Naive thymus-derived CD4-positive, alpha-beta T cell (primary cell): ENCODE results near the gene RPL7A. TPM values are rescaled to one million over a fixed set of nuclear protein-coding genes. Genes with fewer than 3 reads are reported as not detected.
"Not testable (repeated sequence)": the region's sequence is repeated elsewhere in the genome, so short reads cannot be mapped to it uniquely, and the experiment has no call there.

Experiments
- ATAC-seq: fragments of 150-1000 bp; cut with Tn5 transposase; 2 replicates; pipeline ENCODE4 v1.10.0; 2021; ENCODE audit warnings: mild to moderate bottlenecking, moderate library complexity
- CTCF ChIA-PET: fragments of 350-600 bp; sonication (Branson Sonifier 250); formaldehyde crosslinking; loops from one replicate; lab custom pipeline; 2021; ENCODE audit warnings: antibody characterized with exemption; lab: Charles Lee
- POLR2A ChIA-PET: fragments of 350-600 bp; sonication (Branson Sonifier 250); formaldehyde crosslinking; loops from one replicate; lab custom pipeline; 2021; ENCODE audit warnings: antibody characterized with exemption, inconsistent platforms; lab: Charles Lee
- DNase-seq, 9 donors: peaks; one replicate each; pipeline versions ENCODE4 v3.0.0 to v3.0.0-alpha.2; 2020 to 2022; ENCODE audit warnings: mixed read lengths in 1 of 9
- H3K27ac ChIP-seq: one replicate; pipeline ENCODE4 v1.7.0; 2013; ENCODE audit warnings: mild to moderate bottlenecking, low read depth, low read length, moderate library complexity
- H3K27me3 ChIP-seq, 2 donors: one replicate each; pipeline ENCODE4 v1.7.0; 2013; ENCODE audit warnings: low read length in 2 of 2, mild to moderate bottlenecking in 2 of 2, moderate library complexity in 2 of 2; ENCODE audit not compliant: control insufficient read depth in 2 of 2, insufficient read depth in 2 of 2
- H3K36me3 ChIP-seq, 3 experiments: 1 replicate in 2 of 3; 2 replicates in 1 of 3; pipeline ENCODE4 v1.7.0; 2013; ENCODE audit warnings: low read length in 3 of 3, mild to moderate bottlenecking in 3 of 3, moderate library complexity in 1 of 3; ENCODE audit not compliant: insufficient read depth in 3 of 3, control insufficient read depth in 2 of 3
- H3K4me1 ChIP-seq, 2 donors: one replicate each; pipeline ENCODE4 v1.7.0; 2013; ENCODE audit warnings: low read length in 2 of 2, mild to moderate bottlenecking in 2 of 2, moderate library complexity in 1 of 2; ENCODE audit not compliant: control insufficient read depth in 2 of 2, insufficient read depth in 2 of 2
- H3K4me3 ChIP-seq: 2 replicates; pipeline ENCODE4 v1.7.0; 2013; ENCODE audit warnings: mild to moderate bottlenecking, low read length
- H3K9me3 ChIP-seq, 3 experiments: 1 replicate in 2 of 3; 2 replicates in 1 of 3; pipeline ENCODE4 v1.7.0; 2013; ENCODE audit warnings: low read length in 3 of 3; ENCODE audit not compliant: control insufficient read depth in 2 of 3
- H3K27ac Mint-ChIP-seq, 9 donors: one replicate each; pipeline ENCODE4 v1.8.0; 2020 to 2022; ENCODE audit warnings: mixed read lengths in 9 of 9, mild to moderate bottlenecking in 8 of 9, moderate library complexity in 5 of 9, inconsistent platforms in 2 of 9
- H3K27me3 Mint-ChIP-seq, 5 donors: one replicate each; pipeline ENCODE4 v1.8.0; 2021 to 2022; ENCODE audit warnings: mixed read lengths in 5 of 5, mild to moderate bottlenecking in 1 of 5
- H3K36me3 Mint-ChIP-seq, 5 donors: one replicate each; pipeline ENCODE4 v1.8.0; 2020 to 2022; ENCODE audit warnings: mixed read lengths in 5 of 5, mild to moderate bottlenecking in 3 of 5, inconsistent platforms in 1 of 5
- H3K4me1 Mint-ChIP-seq, 7 donors: one replicate each; pipeline ENCODE4 v1.8.0; 2020 to 2022; ENCODE audit warnings: mixed read lengths in 7 of 7, mild to moderate bottlenecking in 3 of 7, inconsistent platforms in 1 of 7
- H3K4me3 Mint-ChIP-seq, 10 donors: one replicate each; pipeline ENCODE4 v1.8.0; 2020 to 2022; ENCODE audit warnings: mild to moderate bottlenecking in 10 of 10, mixed read lengths in 10 of 10, moderate library complexity in 6 of 10, inconsistent platforms in 2 of 10
- H3K9me3 Mint-ChIP-seq, 11 donors: one replicate each; pipeline ENCODE4 v1.8.0; 2020 to 2022; ENCODE audit warnings: mixed read lengths in 11 of 11, mild to moderate bottlenecking in 4 of 11, inconsistent platforms in 1 of 11, moderate library complexity in 1 of 11
- intact Hi-C, 2 donors: fragments of 100-400 bp; cut with micrococcal nuclease; formaldehyde crosslinking; loops; one replicate each; pipeline ENCODE4 v1.15.1; 2023
- polyA plus RNA-seq, 2 donors: library from polyadenylated mRNA; unstranded; fragments of 300-500 nt; fragmentation: Illumina TruSeq; gene quantifications; one replicate each; pipeline ENCODE4 v1.2.3, GENCODE V29; 2021
- total RNA-seq, 6 experiments: library from RNA in 5 of 6; stranded (reverse) in 5 of 6; gene quantifications; 1 replicate in 5 of 6; 2 replicates in 1 of 6; pipeline ENCODE4 v1.2.3 and lab custom pipeline; 2021 to 2026

The RPL7A gene
- total and polyA plus RNA-seq, 7 experiments from 2014 or later: 1,347 to 2,815 (median 2,127) TPM

- H3K4me1 ChIP-seq, H3K27me3 Mint-ChIP-seq, ATAC-seq, H3K4me3 ChIP-seq, H3K27ac Mint-ChIP-seq, H3K36me3 ChIP-seq, POLR2A ChIA-PET, H3K9me3 ChIP-seq, CTCF ChIA-PET, H3K4me1 Mint-ChIP-seq, H3K27me3 ChIP-seq, H3K9me3 Mint-ChIP-seq, intact Hi-C loops, DNase-seq, H3K4me3 Mint-ChIP-seq, H3K36me3 Mint-ChIP-seq, H3K27ac ChIP-seq: not testable (repeated sequence)
Observed at GRCh38 chr9:133317551-133317950, 30.5 kb upstream of the RPL7A start.

DNA sequence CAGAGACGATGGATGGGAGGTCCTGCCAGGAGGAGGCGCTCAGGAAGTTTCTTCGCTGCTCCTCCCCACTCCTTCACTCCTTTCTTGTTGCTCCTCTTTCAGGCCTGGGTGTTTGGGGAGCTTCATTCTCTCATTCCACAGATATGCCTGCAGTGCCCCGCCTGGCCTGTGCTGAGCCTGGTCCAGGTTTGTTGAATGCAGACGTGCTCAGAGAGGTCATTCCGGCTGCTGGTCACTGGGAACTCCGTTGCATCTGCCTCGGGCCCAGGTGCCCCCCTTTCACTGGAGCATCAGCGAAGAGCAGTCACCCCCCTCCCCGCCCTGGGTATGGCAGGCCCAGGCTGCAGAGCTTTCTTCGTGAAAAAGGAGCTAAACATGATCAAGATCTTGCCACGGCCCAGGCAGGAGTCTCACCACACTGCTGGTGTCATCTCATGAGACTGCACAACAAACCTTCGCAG lies 27.6 kb upstream of the RPL7A start:
- Mint-ChIP-seq H3K27me3 (peaks cover 0 to 3% (median 0%) of the 10 kb centered on the region in 5 donors), H3K4me1 (peaks cover 0 to 7% (median 0%) of the 10 kb centered on the region in 7 donors), H3K36me3 (no peaks in the 10 kb centered on the region), H3K9me3 (peaks cover 0 to 2% (median 0%) of the 10 kb centered on the region in 11 donors), H3K27ac (no peak overlapping the region), H3K4me3 (no peak overlapping the region)
- no peaks in the 10 kb centered on the region for H3K4me1 ChIP-seq
- H3K9me3 ChIP-seq: no peaks in the 10 kb centered on the region
- no peaks in the 10 kb centered on the region for H3K36me3 ChIP-seq
- no peak for ATAC-seq
- no peak overlapping the region for H3K4me3 ChIP-seq
- CTCF ChIA-PET: no interaction called here
- H3K27ac ChIP-seq: no peak overlapping the region
- no peaks in the 10 kb centered on the region for H3K27me3 ChIP-seq
- POLR2A ChIA-PET: no interaction called here
- intact Hi-C loops: no loop called here
- DNase-seq: peak in 1 of 9 donors; percentile 15

DNA sequence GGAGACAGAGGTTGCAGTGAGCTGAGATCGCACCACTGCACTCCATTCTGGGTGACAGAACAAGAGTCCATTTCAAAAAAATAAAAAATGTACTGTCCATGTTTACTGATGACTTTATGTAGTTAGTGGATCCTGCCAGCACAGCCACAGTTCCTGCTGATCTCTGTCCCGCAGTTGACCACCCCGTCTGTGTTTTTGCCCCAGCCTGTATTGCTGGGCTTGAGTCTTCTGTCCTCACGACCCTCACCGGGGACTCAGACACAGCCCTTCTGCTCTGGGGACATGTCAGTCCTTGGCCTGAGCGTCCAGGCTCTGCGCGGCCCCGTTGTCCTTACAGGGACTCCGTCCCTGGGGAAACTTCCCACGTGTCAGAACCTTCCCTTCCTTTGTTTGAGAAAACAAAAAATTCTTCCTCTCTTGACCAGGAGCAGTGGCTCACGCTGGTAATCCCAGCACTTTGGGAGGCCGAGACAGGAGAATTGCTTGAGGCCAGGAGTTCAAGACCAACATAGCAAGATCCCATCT lies 26.5 kb upstream of the RPL7A start:
- Mint-ChIP-seq H3K9me3 (no peaks in the 10 kb centered on the region), H3K4me1 (peaks cover 0 to 11% (median 0%) of the 10 kb centered on the region in 7 donors), H3K36me3 (no peaks in the 10 kb centered on the region), H3K4me3 (no peak overlapping the region), H3K27ac (no peak overlapping the region), H3K27me3 (peaks cover 0 to 2% (median 0%) of the 10 kb centered on the region in 5 donors)
- no peaks in the 10 kb centered on the region for H3K36me3 ChIP-seq
- no peak overlapping the region for H3K4me3 ChIP-seq
- peak in 1 of 9 donors; percentile 13 for DNase-seq
- no peaks in the 10 kb centered on the region for H3K27me3 ChIP-seq
- ChIA-PET POLR2A (no interaction called here), CTCF (no interaction called here)
- no peak for ATAC-seq
- intact Hi-C loops: no loop called here
- H3K27ac ChIP-seq: no peak overlapping the region
- H3K4me1 ChIP-seq: no peaks in the 10 kb centered on the region
- no peaks in the 10 kb centered on the region for H3K9me3 ChIP-seq

DNA sequence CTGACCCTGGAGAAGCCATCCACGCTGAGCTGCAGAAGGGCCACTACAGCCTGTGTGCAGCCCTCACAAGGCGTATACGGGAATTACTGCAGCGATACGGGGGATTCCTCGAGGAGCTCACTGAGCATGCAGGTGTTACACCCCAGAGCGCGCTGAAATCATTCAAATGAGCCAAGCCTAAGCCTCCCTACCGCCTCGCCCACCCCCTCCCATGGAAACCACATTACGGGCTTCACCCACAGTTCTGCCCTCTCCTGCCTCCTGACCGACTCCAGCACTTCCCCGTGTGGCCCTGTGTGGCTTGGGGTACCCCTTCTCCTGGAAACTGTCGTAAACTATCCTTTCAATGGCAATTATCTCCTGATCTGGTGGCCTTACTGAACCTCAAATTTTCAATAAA lies 25.3 kb upstream of the RPL7A start:
- Histone ChIP-seq H3K4me3 (no peak overlapping the region), H3K27ac (no peak overlapping the region), H3K9me3 (no peaks in the 10 kb centered on the region), H3K4me1 (no peaks in the 10 kb centered on the region), H3K36me3 (no peaks in the 10 kb centered on the region), H3K27me3 (no peaks in the 10 kb centered on the region)
- Mint-ChIP-seq H3K27me3 (no peaks in the 10 kb centered on the region), H3K27ac (no peak overlapping the region), H3K4me3 (no peak overlapping the region), H3K4me1 (peaks cover 0 to 11% (median 0%) of the 10 kb centered on the region in 7 donors), H3K9me3 (no peaks in the 10 kb centered on the region), H3K36me3 (peaks cover 0 to 3% (median 0%) of the 10 kb centered on the region in 5 donors)
- POLR2A ChIA-PET: no interaction called here
- ATAC-seq: no peak
- no peak for DNase-seq
- CTCF ChIA-PET: no interaction called here
- intact Hi-C loops: no loop called here

DNA sequence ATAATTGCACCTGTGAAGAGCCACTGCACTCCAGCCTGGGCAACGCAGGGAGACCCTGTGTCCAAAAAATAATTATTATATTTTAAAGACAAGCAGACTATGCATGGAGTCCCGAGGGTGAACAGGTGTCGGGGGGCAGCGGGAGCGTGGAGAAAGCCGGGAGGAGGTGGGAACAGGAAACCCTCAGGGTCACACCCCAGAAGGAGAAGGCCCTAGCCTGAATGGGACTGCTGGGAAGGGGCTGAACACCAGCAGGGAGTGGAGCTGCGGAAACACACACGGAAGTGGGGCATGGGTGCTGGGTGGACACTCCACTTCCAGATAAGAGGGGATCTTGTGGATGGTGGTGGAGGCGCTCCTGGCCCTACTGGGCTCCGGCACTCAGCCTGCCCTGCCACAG lies 24.8 kb upstream of the RPL7A start:
- H3K27me3 Mint-ChIP-seq: no peaks in the 10 kb centered on the region
- ChIA-PET POLR2A (no interaction called here), CTCF (no interaction called here)
- no peak for ATAC-seq
- peaks cover 0 to 4% (median 0%) of the 10 kb centered on the region in 5 donors for H3K36me3 Mint-ChIP-seq
- H3K27ac Mint-ChIP-seq: peak overlapping the region in 1 of 9 donors; percentile 28
- no peak overlapping the region for H3K4me3 Mint-ChIP-seq
- H3K4me3 ChIP-seq: no peak overlapping the region
- H3K27ac ChIP-seq: no peak overlapping the region
- no peak for DNase-seq
- intact Hi-C loops: no loop called here
- no peaks in the 10 kb centered on the region for H3K9me3 ChIP-seq
- peaks cover 0 to 11% (median 0%) of the 10 kb centered on the region in 7 donors for H3K4me1 Mint-ChIP-seq
- H3K27me3 ChIP-seq: no peaks in the 10 kb centered on the region
- H3K4me1 ChIP-seq: no peaks in the 10 kb centered on the region
- no peaks in the 10 kb centered on the region for H3K9me3 Mint-ChIP-seq
- no peaks in the 10 kb centered on the region for H3K36me3 ChIP-seq

- Histone ChIP-seq H3K27me3 (no peaks in the 10 kb centered on the region), H3K9me3 (no peaks in the 10 kb centered on the region), H3K4me3 (no peak overlapping the region), H3K4me1 (no peaks in the 10 kb centered on the region), H3K36me3 (peaks cover 0 to under 1% (median 0%) of the 10 kb centered on the region in 3 experiments), H3K27ac (no peak overlapping the region)
- intact Hi-C loops: no loop called here
- H3K4me3 Mint-ChIP-seq: no peak overlapping the region
- H3K36me3 Mint-ChIP-seq: peaks cover 0 to 4% (median 0%) of the 10 kb centered on the region in 5 donors
- CTCF ChIA-PET: no interaction called here
- DNase-seq (no peak), ATAC-seq (no peak)
- no peaks in the 10 kb centered on the region for H3K27me3 Mint-ChIP-seq
- no peaks in the 10 kb centered on the region for H3K9me3 Mint-ChIP-seq
- peak overlapping the region in 2 of 9 donors; percentile 18 to 28 for H3K27ac Mint-ChIP-seq
- POLR2A ChIA-PET: no interaction called here
- H3K4me1 Mint-ChIP-seq: peaks cover 0 to 19% (median 5%) of the 10 kb centered on the region in 7 donors
Observed at GRCh38 chr9:133323991-133324703, 23.9 kb upstream of the RPL7A start.
